HepG2 (cell line): ENCODE results near the gene FOXRED2. TPM values are rescaled to one million over a fixed set of nuclear protein-coding genes. Genes with fewer than 3 reads are reported as not detected.

ENCODE experiments used
- ATAC-seq: fragments of 200-7000 bp; cut with Tn5 transposase; 3 replicates; pipeline ENCODE4 v1.9.1; 2020; ENCODE audit warnings: mild to moderate bottlenecking, moderate library complexity
- BruUV-seq: library from RNA; stranded (reverse); fragments of 400-500 nt; replicated peaks from 2 replicates; lab custom pipeline; 2021; lab: Mats Ljungman, UMichigan
- CTCF ChIA-PET: fragments of 300-600 bp; formaldehyde crosslinking; extraction: SDS; loops from one replicate; lab custom pipeline; 2021; ENCODE audit warnings: low total read pairs, inconsistent platforms, low intra/inter-chr PET ratio; lab: Yijun Ruan, JAX
- POLR2A ChIA-PET: fragments of 350-600 bp; sonication (Branson Sonifier 250); formaldehyde crosslinking; loops from one replicate; lab custom pipeline; 2020; ENCODE audit warnings: antibody characterized with exemption, inconsistent platforms; lab: Yijun Ruan, JAX
- DNase-seq: peaks from one replicate; pipeline ENCODE4 v3.0.0-alpha.2; 2015; ENCODE audit warnings: low spot score
- FAIRE-seq: peaks from 3 replicates; lab custom pipeline; 2011; peaks lifted over from hg19 to GRCh38; lab: Jason Lieb, UNC
- H2AFZ ChIP-seq: one replicate; pipeline ENCODE4 v1.6.1; 2011; ENCODE audit warnings: low read length, inconsistent platforms
- H3K27ac ChIP-seq: fragments of 300-600 bp; 3 replicates; pipeline ENCODE4 v1.8.0; 2011; ENCODE audit warnings: mixed run types, mild to moderate bottlenecking, mixed read lengths, low read length, inconsistent platforms; ENCODE audit not compliant: insufficient read depth; ENCODE audit errors: extremely low read length
- H3K27me3 ChIP-seq, 2 experiments: fragments of 200-600 bp in 1 of 2; 2 replicates in 1 of 2; 3 replicates in 1 of 2; pipeline versions ENCODE4 v1.6.0 to v1.8.0; 2011; ENCODE audit warnings: low read length in 2 of 2, mild to moderate bottlenecking in 2 of 2, moderate library complexity in 2 of 2, inconsistent platforms in 1 of 2; ENCODE audit not compliant: insufficient read depth in 2 of 2, control insufficient read depth in 1 of 2
- H3K36me3 ChIP-seq, 2 experiments: fragments of 200-600 bp in 1 of 2; replicated peaks in 1 of 2; 2 replicates in 1 of 2; 3 replicates in 1 of 2; pipeline versions ENCODE4 v1.5.1 to v1.8.0; 2011; ENCODE audit warnings: low read length in 2 of 2, inconsistent platforms in 1 of 2; ENCODE audit not compliant: insufficient read depth in 2 of 2, control insufficient read depth in 1 of 2
- H3K4me1 ChIP-seq: 2 replicates; pipeline ENCODE4 v1.5.1; 2012; ENCODE audit warnings: low read length, inconsistent platforms; ENCODE audit not compliant: insufficient read depth
- H3K4me2 ChIP-seq: 2 replicates; pipeline ENCODE4 v1.6.0; 2011; ENCODE audit warnings: low read depth, low read length, inconsistent platforms
- H3K4me3 ChIP-seq, 3 experiments: fragments of 200-600 bp in 1 of 3; sonication (generic), shearing (Covaris generic) in 1 of 3; replicated peaks in 1 of 3; 2 replicates each; pipeline ENCODE4 v1.5.1; 2011 to 2016; ENCODE audit warnings: low read length in 3 of 3, inconsistent platforms in 2 of 3, low read depth in 2 of 3, mild to moderate bottlenecking in 2 of 3, control low read depth in 1 of 3, mixed read lengths in 1 of 3; ENCODE audit not compliant: insufficient read depth in 1 of 3
- H3K79me2 ChIP-seq: one replicate; pipeline ENCODE4 v1.6.1; 2011; ENCODE audit warnings: low read length, inconsistent platforms; ENCODE audit not compliant: insufficient read depth
- H3K9ac ChIP-seq: 2 replicates; pipeline ENCODE4 v1.6.0; 2011; ENCODE audit warnings: mild to moderate bottlenecking, low read depth, low read length, inconsistent platforms; ENCODE audit not compliant: insufficient read depth
- H3K9me3 ChIP-seq: 2 replicates; pipeline ENCODE4 v1.5.1; 2012; ENCODE audit warnings: mild to moderate bottlenecking, low read length
- H4K20me1 ChIP-seq: 2 replicates; pipeline ENCODE4 v1.6.0; 2011; ENCODE audit warnings: inconsistent platforms, mild to moderate bottlenecking, low read length, moderate library complexity; ENCODE audit not compliant: insufficient read depth
- CTCF ChIP-seq: sonication (generic); formaldehyde crosslinking; IDR thresholded peaks from 2 replicates; pipeline ENCODE4 v1.5.0; 2020; ENCODE audit warnings: mild to moderate bottlenecking, missing genetic modification reagents, moderate library complexity
- NFATC3 ChIP-seq: sonication (generic); formaldehyde crosslinking; IDR thresholded peaks from 2 replicates; pipeline ENCODE4 v1.5.1; 2020; ENCODE audit warnings: mild to moderate bottlenecking, missing genetic modification reagents
- NFRKB ChIP-seq: fragments of 450-650 bp; IDR thresholded peaks from 2 replicates; pipeline ENCODE4 v1.6.1; 2017
- PATZ1 ChIP-seq: sonication (generic); formaldehyde crosslinking; IDR thresholded peaks from 2 replicates; pipeline ENCODE4 v1.4.0; 2020; ENCODE audit warnings: missing genetic modification reagents
- SMC3 ChIP-seq: IDR thresholded peaks from 2 replicates; pipeline ENCODE4 v1.6.1; 2011; ENCODE audit warnings: low read length, improper control_type of control experiment
- STAG1 ChIP-seq: sonication (generic); formaldehyde crosslinking; IDR thresholded peaks from 2 replicates; pipeline ENCODE4 v1.4.0; 2020; ENCODE audit warnings: missing genetic modification reagents
- THRA ChIP-seq: sonication (generic); formaldehyde crosslinking; IDR thresholded peaks from 2 replicates; pipeline ENCODE4 v1.4.0; 2020; ENCODE audit warnings: missing genetic modification reagents, borderline replicate concordance
- ZKSCAN1 ChIP-seq: fragments of 150-350 bp; IDR thresholded peaks from 2 replicates; pipeline ENCODE4 v1.6.1; 2014; ENCODE audit warnings: low read length
- WGBS: methylation state at CpG from one replicate; pipeline ENCODE4 v1.1.6; 2017; ENCODE audit warnings: low lambda C conversion rate; 5-methylcytosine and 5-hydroxymethylcytosine counted together
- in situ Hi-C: cut with HindIII; loops from 2 replicates; pipeline ENCODE4 v1.10.0; 2017; ENCODE audit warnings: low pct_unique_long_range_greater_than_20kb; ENCODE audit not compliant: extremely low pct_ligation_motif_present
- intact Hi-C: fragments of 100-400 bp; cut with micrococcal nuclease; formaldehyde crosslinking; loops from one replicate; pipeline ENCODE4 v1.10.0; 2022; ENCODE audit not compliant: unreplicated experiment
- polyA plus RNA-seq, 8 experiments: library from polyadenylated mRNA; depleted of rRNA in 3 of 8; stranded (reverse) in 7 of 8; unstranded in 1 of 8; fragments of >200 nt; fragmentation: Illumina TruSeq in 4 of 8; extraction: Trizol in 4 of 8; gene quantifications; 2 replicates each; pipeline versions ENCODE4 v1.2.1 to v1.2.3, GENCODE V29; 2011 to 2016; ENCODE audit warnings: low read depth in 4 of 8, missing spikeins in 1 of 8, mixed read lengths in 1 of 8; ENCODE audit not compliant: insufficient read depth in 1 of 8
- total RNA-seq, 5 experiments: library from RNA; depleted of rRNA; stranded (reverse); fragments of >200 nt; fragmentation: Illumina TruSeq; extraction: Trizol; gene quantifications; 2 replicates each; pipeline ENCODE4 v1.2.3, GENCODE V29; 2016; ENCODE audit warnings: low read depth in 1 of 5

The FOXRED2 gene
- total and polyA plus RNA-seq, 2 of the 13 experiments (the other 11 are each of a cell fraction or from before 2014, with no cell fraction given) = 9.3 to 28.1 TPM

GRCh38 chr22:36546092-36546804 lies 39.4 kb upstream of the FOXRED2 start:
- H3K9me3 ChIP-seq = no peaks in the 10 kb centered on the region
- H3K27me3 ChIP-seq = peaks cover 4 to 39% of the 10 kb centered on the region in 2 experiments; a peak in 4 of 5 replicates
- H3K4me3 ChIP-seq = no peak overlapping the region
- peak; percentile 48 for DNase-seq
- H2AFZ ChIP-seq = no peak overlapping the region
- H3K4me2 ChIP-seq = peak overlapping the region; percentile 27; the same call in 1 of the 2 replicates
- in situ Hi-C loops (loop anchor here (5.0 to 10.0 kb wide), 2 partner anchors 229 to 311 kb away; partner anchors contain the start of gene IFT27), intact Hi-C loops (loop anchor here (1.0 to 10.0 kb wide), 2 partner anchors 229 to 310 kb away; partner anchors contain the start of gene IFT27)
- TF ChIP-seq ZKSCAN1 (peak; percentile 86), CTCF (peak; percentile 71), THRA (CRISPR knock-in tag) (peak; percentile 49; the same call in 1 of the 2 replicates), STAG1 (CRISPR knock-in tag) (peak; percentile 70), SMC3 (peak; percentile 41; the same call in 1 of the 2 replicates), NFATC3 (CRISPR knock-in tag) (no peak), NFRKB (no peak), PATZ1 (CRISPR knock-in tag) (peak; percentile 34; the same call in 1 of the 2 replicates)
- H3K27ac ChIP-seq = no peak overlapping the region
- BruUV-seq = no TSS peak
- H3K4me1 ChIP-seq = 0 out of 2 replicates have a peak, but pooled peaks cover 9% of the 10 kb centered on the region
- no peaks in the 10 kb centered on the region for H3K79me2 ChIP-seq
- FAIRE-seq = peak; percentile 21
- no peak overlapping the region for H3K9ac ChIP-seq
- no peaks in the 10 kb centered on the region for H4K20me1 ChIP-seq
- H3K36me3 ChIP-seq = no peaks in the 10 kb centered on the region
- POLR2A ChIA-PET = no interaction called here
- peak; percentile 83 for ATAC-seq
- CTCF ChIA-PET = interaction anchor here (5.2 kb wide), 1 partner anchor 310 kb away, joined by 67 read pairs; no protein-coding TSS in a partner anchor
- 23% methylated on average over 21 of the region's 23 CpGs for WGBS
